ENCODE data around the gene CHRNB2. TPM values are rescaled to one million over a fixed set of nuclear protein-coding genes. Genes with fewer than 3 reads are reported as not detected.

CHRNB2 gene
- total RNA-seq, 1 experiment from 2014 or later: 1.8 TPM

DNA sequence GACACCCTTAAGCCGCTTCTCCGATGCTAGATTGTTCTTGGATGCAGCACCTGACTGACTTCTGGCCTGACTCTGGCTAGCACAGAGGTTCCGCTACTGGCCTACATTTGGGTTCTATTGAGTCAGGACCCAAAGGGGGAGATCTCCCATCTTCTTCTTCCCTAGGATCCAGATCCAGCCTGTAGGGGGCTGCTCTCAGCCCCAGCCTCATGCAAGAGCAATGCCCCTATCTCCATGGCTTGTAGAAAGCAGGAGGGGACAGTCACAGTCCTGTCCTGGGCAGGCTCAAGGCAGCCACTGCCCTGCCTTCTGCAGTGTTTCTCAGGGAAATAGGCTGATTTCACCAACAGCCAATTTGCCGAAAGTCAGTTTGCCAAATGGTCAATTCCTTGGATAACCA lies 46.7 kb downstream of the CHRNB2 start:
- H3K4me1 Mint-ChIP-seq: peaks cover 56 to 57% of the 10 kb centered on the region in 2 experiments
- H2BK20ac ChIP-seq (ENCODE audit: low read depth, low read length, poor library complexity, severe bottlenecking): no peak overlapping the region
- no peak overlapping the region for H2BK12ac ChIP-seq (ENCODE audit: insufficient read length, low read depth, low read length)
- peaks cover 27% of the 10 kb centered on the region; the same call in 1 of the 2 replicates for H3K79me2 ChIP-seq (ENCODE audit: insufficient read depth, low read length)
- peaks cover 3% of the 10 kb centered on the region for H3K23me2 ChIP-seq (ENCODE audit: insufficient read length, low read depth, low read length, poor library complexity, severe bottlenecking)
- H3K56ac ChIP-seq (ENCODE audit: insufficient read length, low read depth, low read length): no peak overlapping the region
- H2BK120ac ChIP-seq (ENCODE audit: low read depth, low read length, poor library complexity, severe bottlenecking): no peak overlapping the region
- no peak overlapping the region for H3K4me2 ChIP-seq (ENCODE audit: insufficient read depth, insufficient read length, low read length)
- no peaks in the 10 kb centered on the region for H3K9me3 Mint-ChIP-seq
- no peak overlapping the region for H3K4ac ChIP-seq (ENCODE audit: low read depth, low read length)
- H4K8ac ChIP-seq (replicated peaks; ENCODE audit: insufficient read length, low read depth, low read length): no peak overlapping the region
- H3K79me1 ChIP-seq (ENCODE audit: insufficient read depth, low read depth, low read length, poor library complexity, severe bottlenecking): peaks cover 4% of the 10 kb centered on the region
- no peak overlapping the region for H2AK5ac ChIP-seq (ENCODE audit: insufficient read length, low read length)
- no peaks in the 10 kb centered on the region for H3K36me3 Mint-ChIP-seq (ENCODE audit: insufficient read depth in 1 of 3, low read depth in 3 of 3)
- no peak overlapping the region for H3K9ac ChIP-seq (ENCODE audit: extremely low read depth, insufficient read length, low read length)
- H4K5ac ChIP-seq (ENCODE audit: insufficient read length, low read depth, low read length): no peak overlapping the region
- no peak overlapping the region for H2BK5ac ChIP-seq (ENCODE audit: insufficient read length, low read length)
- H3K18ac ChIP-seq (ENCODE audit: insufficient read length, low read depth, low read length): no peak overlapping the region
- H3K4me3 Mint-ChIP-seq: no peak overlapping the region
- H3K23ac ChIP-seq (ENCODE audit: insufficient read length, low read depth, low read length): no peak overlapping the region
- H3T11ph ChIP-seq (ENCODE audit: low read length): no peak overlapping the region
- H3K9me3 ChIP-seq (ENCODE audit: control insufficient read depth, low read depth, low read length): no peaks in the 10 kb centered on the region
- DNase-seq: peak; percentile 44
- no peak overlapping the region for H4K91ac ChIP-seq (ENCODE audit: insufficient read length, low read depth, low read length)
- 0 out of 7 replicates have a peak overlapping the region, but pooled peaks of 2 of the 3 experiments have one; percentile 28 to 88 for H3K27ac Mint-ChIP-seq
- no peaks in the 10 kb centered on the region for H3K27me3 Mint-ChIP-seq (ENCODE audit: low read depth)
- H3K27me3 ChIP-seq (ENCODE audit: insufficient read depth, low read length): no peaks in the 10 kb centered on the region
- no peak overlapping the region for H2AFZ ChIP-seq (ENCODE audit: low read length)
- WGBS (ENCODE audit: extremely low coverage, insufficient read length, low lambda C conversion rate): no CpG with 5 or more reads among the region's 4 CpGs
- H4K20me1 ChIP-seq (ENCODE audit: control insufficient read depth, insufficient read depth, insufficient read length): no peaks in the 10 kb centered on the region
- no peak overlapping the region for H2BK15ac ChIP-seq (ENCODE audit: low read depth, low read length)
- peaks cover 16% of the 10 kb centered on the region; the same call in 1 of the 2 replicates for H3K4me1 ChIP-seq (ENCODE audit: insufficient read depth, low read length)
- H3K27ac ChIP-seq (ENCODE audit: insufficient read length, low read depth, low read length): no peak overlapping the region
- no peak overlapping the region for H3K14ac ChIP-seq (ENCODE audit: insufficient read depth, low read length)
- TF ChIP-seq, protein P1, sequence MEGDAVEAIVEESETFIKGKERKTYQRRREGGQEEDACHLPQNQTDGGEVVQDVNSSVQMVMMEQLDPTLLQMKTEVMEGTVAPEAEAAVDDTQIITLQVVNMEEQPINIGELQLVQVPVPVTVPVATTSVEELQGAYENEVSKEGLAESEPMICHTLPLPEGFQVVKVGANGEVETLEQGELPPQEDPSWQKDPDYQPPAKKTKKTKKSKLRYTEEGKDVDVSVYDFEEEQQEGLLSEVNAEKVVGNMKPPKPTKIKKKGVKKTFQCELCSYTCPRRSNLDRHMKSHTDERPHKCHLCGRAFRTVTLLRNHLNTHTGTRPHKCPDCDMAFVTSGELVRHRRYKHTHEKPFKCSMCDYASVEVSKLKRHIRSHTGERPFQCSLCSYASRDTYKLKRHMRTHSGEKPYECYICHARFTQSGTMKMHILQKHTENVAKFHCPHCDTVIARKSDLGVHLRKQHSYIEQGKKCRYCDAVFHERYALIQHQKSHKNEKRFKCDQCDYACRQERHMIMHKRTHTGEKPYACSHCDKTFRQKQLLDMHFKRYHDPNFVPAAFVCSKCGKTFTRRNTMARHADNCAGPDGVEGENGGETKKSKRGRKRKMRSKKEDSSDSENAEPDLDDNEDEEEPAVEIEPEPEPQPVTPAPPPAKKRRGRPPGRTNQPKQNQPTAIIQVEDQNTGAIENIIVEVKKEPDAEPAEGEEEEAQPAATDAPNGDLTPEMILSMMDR (conservative IDR thresholded peaks at IDR 0.05): peak; percentile 51
